ENCODE results near the gene EXD2.
A peak's percentile ranks its signal among the peaks of the same experiment; 100 is the strongest.

DNA sequence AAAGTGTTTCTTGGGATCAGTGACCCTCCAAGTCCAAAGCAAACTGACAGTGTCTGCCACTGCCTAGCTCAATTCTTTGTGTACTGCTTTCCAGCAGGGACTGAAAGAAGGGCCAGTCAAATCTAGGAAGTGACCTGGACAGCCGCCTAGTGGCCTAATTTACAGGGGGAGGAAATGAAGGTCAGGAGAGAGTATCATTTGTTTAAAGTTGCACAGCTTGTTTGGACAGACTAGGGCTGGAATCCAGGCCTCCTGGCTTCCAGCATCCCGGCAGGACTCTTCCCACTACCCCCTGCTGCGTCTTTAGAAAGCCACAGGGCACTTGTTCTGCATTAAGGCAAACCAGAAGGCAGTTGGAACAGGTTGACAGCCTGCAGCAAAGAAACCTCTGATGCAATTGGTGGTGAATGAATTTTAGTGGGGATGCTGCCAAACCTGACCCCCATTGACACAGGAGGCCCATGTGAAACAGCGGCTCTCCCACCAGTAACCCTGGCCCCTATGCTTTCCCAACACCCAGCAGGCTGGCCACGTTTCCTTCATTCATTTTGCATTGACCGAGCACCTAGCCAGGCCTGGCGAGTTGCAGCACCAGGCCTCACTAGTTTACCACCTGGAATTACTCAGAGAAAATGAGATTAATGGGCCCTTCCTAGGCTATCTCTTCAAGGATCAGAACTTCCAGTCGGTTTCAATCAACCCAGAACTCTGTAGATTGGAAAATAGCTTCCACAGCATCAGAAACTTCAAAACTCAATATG lies 96.9 kb downstream of the EXD2 start:
- TF ChIP-seq, protein P1, sequence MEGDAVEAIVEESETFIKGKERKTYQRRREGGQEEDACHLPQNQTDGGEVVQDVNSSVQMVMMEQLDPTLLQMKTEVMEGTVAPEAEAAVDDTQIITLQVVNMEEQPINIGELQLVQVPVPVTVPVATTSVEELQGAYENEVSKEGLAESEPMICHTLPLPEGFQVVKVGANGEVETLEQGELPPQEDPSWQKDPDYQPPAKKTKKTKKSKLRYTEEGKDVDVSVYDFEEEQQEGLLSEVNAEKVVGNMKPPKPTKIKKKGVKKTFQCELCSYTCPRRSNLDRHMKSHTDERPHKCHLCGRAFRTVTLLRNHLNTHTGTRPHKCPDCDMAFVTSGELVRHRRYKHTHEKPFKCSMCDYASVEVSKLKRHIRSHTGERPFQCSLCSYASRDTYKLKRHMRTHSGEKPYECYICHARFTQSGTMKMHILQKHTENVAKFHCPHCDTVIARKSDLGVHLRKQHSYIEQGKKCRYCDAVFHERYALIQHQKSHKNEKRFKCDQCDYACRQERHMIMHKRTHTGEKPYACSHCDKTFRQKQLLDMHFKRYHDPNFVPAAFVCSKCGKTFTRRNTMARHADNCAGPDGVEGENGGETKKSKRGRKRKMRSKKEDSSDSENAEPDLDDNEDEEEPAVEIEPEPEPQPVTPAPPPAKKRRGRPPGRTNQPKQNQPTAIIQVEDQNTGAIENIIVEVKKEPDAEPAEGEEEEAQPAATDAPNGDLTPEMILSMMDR (IDR thresholded peaks at IDR 0.05): peak in 2 of 4 experiments; percentile 15 to 41
- TF ChIP-seq POLR2AphosphoS5 (IDR thresholded peaks at IDR 0.05) (peak in 2 of 4 donors; percentile 27 to 35), POLR2A (IDR thresholded peaks at IDR 0.05) (no peak), EP300 (IDR thresholded peaks at IDR 0.05) (no peak)
